NCI-H1436 treated with DMSO at 0.1 percent for 48 hours (cell line): ENCODE data around the gene BICC1.

Experiments used
- DNase-seq: peaks from one replicate; lab custom pipeline; 2025; lab: John Stamatoyannopoulos, UW

Gene BICC1

DNA sequence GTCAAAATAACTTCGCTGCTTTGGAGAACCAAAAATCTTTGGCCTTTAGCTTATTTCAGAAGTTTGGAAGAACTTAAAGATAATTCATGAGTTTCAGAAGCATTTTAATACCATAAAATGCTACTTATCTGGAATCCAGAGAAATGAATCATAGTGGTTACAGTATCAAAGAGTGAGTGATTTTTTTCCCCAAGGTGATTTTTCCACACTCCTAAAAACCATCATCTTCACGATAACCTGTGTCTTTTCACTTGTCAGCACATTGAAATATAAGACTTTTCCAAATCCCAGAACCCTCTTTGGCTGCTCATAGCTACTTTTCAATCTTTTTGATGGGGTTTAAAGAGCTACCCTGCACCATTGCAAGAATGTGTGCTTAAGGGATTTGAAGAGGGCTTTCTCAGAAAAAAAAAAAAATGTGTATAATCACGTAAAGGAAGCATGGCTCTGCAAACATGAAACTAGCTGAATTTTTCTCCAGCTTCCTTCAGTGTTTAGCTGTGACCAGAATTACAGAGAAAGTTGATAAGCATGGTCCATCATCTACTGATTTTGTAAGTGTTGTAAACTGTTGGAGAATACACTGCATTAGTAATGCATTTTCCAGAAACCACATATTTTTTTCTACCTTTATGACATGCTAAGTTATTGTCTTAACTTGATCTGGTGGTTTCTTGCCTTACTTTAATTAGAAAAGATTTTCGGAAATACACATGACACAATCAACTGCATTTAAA lies 134.9 kb downstream of the BICC1 start:
- DNase-seq: no peak

DNA sequence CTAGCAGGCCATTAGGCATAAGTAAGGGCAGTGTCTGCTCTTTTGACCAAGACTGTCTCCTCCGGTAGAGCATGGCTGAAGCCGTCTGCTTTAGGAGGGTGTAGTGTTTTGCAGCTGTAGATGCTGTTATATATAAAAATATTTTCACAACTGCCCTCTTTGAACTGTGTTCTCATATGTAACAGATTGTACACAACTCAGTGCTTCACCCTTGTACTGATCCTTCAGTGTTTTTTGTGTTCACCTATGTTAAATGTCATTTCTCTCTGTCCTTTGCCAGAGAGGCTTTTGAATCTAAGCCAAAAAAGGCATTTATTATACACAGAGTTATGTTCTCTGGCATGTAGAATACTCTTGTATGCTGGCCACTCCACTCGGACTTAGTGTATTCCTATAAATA lies 135.5 kb downstream of the BICC1 start:
- DNase-seq: no peak

DNA sequence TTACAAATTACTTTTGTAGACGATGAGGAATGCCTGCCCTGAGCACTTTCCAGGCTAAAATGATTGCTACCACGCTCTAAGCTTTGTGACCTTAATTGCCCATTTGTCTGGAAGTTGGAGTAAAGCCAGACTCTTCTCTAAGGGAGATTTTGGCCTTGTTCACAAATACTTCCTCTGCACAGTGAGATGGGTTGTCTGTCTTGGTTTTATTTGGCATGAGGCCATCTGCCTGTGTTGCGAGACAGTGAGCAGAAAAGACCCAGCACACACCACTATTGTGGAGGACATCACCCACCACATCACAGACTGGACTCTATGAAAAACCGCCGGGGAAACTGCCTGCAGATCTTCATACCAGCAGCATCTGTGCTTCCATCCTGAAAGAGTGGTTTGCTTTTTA lies 138.4 kb downstream of the BICC1 start:
- DNase-seq: no peak

DNA sequence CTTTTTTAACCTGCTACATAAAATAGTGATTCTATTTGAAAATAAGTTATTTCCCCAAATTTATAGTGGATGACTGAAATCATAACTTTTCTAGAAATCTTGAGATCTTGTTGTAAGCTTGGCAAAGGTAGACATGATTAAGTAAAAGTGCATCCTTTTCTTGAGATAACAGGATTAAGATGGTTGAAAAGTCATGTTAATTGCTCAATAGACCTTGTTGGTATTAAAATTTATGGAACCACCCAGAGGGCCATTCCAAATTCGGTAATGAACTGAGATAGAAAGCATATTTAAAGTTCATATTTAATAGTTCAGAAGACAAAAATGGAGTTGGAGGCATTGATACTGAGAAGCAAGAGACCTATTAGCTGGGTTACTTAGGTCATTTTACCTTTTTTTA lies 139.1 kb downstream of the BICC1 start:
- DNase-seq: no peak

DNA sequence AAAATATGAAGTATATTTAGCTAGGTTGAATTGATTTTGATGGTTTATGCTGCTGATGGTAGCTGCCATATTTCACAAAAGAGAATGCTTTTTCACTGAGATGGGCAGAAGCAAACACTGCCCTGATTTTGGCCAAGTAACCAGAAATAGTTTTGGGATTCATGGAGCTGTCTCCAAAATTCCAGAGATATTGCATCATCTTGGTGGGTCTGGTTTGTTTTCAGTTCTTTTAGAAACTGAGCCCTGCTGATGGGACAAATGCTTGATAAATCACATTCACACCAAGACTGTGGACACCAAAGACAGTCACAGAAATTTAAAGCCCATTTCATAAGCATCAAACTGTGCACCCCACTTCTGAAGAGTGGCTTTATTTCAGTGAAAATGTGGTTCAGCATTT lies 140.5 kb downstream of the BICC1 start:
- DNase-seq: no peak

DNA sequence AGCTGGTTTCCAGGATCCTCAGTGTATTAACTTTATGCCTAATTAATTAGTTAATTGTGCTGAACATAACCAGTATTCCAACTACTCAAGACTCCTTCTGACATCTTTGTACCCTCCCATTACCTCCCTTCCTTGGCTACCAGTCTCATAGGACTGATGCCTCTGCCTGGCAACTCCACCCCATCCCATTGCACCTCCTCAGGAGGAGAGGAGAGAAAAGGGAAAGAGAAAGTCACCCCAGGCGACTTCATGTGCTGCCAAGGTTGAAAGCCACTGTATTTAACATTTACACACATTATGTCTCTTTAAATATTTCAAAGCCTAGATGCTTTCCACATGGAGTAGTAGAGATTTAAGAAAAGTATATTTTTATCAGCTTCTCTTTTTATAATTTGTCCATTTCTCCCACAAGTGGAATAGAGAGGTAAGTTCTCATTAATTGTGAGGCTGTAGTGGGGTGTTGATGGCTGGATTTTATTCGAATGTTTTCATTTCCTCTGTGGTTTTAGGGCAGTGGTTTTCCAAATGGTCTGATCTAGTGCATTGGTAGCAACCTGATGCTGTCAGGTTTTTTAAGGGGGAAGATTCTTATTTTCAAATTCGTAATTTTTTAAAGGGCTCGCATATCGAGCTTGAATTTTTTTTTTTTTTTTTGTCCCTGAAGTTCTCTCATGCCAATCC lies 148.0 kb downstream of the BICC1 start:
- DNase-seq: no peak

DNA sequence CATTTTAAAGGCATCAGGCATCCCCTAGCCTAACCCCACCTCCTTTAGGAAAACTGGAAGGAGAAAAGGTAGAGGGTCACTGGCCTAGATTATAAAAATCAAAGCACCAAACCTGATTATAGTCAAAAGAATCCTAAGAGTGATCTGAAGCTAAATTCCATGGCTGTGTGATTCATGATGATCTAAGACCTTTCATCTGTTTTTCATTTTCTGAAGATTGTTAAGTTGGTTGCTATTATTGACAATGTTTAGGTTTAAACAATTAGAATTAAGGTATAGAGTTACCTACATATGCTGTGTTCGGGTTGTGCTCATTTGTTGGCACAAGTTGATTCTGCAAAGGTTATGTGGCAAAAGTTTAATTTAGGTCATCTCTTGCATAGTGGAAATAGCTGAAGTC lies 148.7 kb downstream of the BICC1 start:
- no peak for DNase-seq

DNA sequence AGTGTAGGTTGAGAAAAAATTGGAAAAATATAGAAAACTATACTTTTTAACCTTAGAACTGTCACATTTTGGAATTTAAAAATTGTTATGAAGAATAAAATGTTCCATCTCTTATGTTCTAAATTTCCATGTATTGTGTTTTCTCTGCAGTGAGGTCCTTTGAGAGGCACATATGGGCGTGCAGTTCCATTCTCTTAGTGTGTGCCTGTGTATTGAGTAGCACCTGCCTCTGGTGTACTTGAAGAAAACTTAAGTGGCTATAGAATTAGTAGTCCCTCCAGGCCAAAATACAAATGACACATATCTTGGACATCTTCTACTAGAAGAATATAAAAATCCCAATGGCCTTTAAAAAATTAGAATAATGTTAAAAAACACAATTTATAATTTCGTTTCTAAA lies 149.2 kb downstream of the BICC1 start:
- DNase-seq: no peak

DNA sequence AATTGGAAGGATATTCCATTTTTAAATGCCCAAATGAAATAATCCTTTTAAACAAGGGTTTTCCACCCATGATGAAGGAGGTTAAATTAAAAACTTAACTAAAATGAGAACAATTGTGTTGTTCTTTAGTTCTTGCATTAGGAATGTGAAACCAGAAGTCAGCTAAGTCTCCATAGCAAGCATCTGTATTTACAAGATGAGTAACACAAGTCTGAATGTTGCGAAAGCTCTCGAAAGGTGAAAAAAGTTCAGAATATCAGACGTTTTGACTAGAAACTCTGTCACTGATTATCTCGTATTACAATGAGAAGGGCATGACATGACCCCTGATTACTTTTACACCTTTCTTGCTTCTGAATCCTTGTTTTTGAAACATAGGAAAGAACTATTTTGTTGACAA lies 149.6 kb downstream of the BICC1 start:
- DNase-seq: no peak

DNA sequence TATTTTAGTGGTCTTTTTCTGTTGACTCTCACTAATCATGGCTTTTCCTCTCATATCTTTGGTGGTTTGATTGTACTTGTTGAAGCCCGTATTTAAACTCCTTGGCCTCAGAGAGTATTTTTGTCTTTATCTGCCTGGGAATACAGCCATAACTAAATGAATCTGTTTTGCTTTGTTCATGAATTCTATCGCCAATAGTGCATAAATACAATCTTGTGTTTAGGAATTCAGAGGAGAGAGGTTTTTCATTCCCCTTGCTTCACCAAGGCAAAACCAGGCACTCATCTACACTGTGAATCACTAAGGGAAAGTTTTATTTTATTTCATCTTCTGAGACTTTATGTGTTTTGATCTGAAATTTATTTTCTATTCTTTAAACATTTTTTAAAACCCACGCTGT lies 152.7 kb downstream of the BICC1 start:
- no peak for DNase-seq

DNA sequence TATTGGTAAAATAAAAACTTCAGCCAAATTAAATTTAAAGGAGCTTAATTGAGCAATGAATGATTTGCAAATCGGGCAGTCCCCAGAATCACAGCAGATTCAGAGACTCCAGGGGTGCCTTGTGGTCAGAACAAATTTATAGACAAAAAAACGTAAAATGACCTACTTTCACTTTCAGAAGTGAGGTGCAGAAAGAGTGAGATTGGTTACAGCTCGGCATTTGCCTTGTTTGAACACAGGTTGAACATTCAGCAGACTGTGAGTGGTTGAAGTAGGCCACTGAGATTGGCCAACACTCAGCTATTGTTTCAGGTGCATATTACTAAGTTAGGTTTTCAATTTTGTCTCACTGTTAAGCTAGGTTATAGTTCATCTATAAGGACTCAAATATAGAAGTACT lies 153.4 kb downstream of the BICC1 start:
- DNase-seq: no peak

DNA sequence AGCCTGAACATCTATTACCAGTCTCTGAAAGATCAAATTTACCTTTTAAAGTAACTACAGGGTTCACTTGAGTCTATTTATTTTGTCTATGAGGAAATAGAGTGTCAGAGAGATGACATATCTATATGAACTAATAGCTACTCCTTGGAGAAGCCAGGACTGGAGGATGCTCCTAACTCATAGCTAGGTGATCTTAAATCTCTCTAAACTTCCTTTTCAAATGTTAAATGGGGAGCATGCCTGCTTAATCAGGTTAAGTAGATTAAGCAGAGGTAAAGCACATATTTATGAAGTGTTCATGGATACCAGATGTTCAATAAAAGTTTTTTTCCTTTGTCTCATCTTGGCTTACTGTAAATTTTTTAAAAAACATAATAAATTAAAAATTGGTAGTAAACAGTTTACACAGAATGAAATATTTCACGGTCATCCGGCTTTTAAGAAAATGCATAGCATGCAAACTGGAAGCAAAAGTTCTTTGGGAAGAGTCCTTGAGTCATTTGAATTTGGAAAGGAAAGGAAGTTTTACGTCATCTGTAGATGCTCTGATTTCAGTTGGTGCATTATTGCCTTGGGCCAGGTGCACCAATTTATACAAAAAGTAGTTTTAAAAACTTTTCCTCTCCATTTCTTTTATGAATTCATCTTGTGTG lies 155.1 kb downstream of the BICC1 start:
- no peak for DNase-seq

DNA sequence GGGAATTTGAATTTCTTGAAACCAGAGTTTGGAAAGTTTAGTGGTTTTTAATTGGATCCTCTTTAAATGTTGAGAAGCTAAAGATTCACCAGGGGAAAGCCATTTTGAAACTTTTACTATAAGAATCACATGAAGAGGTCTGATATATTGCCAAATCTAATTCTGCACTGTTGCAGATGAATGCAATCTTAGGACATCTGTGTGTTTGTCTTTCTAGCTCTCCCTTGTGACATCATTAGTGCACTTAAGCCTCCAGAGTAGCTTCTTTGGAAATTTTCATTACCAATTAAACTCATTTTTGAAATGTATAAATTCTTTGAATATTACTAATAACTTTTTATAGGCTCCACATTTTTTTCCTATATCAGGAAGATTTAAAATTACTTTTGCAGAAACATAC lies 160.2 kb downstream of the BICC1 start:
- DNase-seq: no peak

DNA sequence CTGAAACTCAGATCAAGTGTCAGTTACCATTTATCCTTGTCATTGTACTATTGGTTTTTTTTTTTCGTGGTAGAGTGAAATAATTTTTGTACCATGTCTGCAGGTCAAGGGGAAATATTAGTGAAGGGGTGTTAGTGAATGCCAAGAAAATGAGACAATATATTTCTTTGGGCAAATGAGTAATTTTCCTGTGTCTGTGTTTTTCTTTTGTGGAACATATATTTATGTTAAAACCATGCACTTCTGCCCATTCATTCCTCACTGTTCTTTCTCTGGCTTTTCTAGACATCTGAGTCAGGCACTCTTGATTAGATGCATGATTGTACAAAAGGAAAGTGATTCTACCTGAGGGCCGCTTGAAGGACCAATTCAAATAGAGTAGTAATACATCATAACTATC lies 161.6 kb downstream of the BICC1 start:
- no peak for DNase-seq

DNA sequence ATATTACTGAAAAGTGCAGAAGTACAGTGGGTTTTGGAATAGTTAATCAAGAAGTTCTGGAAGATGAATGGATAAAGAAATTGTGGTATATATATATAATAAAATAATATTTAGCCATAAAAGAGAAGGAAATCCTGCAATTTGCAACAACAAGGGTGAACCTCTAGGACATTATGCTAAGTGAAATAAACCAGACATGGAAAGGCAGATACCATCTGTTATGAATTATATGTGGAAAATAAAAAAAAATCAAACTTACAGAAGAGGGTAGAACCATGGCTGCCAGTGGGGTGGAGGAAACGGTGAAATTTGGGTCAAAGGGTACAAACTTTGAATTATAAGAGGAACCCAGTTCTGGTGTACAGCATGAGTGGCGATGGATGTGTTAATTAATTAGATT lies 162.6 kb downstream of the BICC1 start:
- no peak for DNase-seq

DNA sequence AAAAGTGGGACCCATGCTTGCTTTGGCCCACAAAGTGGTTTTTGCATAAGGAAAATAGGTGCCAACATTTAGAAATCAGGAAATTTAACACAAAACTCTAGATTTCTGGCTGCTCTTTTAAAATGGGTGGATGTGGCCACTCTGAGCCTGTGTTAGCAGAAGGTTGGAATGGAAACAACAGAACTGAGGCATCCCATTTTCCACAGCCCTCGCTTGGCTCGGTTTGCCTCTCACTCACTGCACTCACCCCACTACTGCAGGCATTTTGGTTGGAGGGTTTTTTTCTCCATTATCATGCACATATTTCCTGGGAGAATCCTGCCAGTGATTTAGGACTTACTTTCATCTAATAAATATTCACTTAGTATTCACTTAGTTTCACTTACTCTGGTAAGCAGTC lies 178.9 kb downstream of the BICC1 start:
- no peak for DNase-seq

DNA sequence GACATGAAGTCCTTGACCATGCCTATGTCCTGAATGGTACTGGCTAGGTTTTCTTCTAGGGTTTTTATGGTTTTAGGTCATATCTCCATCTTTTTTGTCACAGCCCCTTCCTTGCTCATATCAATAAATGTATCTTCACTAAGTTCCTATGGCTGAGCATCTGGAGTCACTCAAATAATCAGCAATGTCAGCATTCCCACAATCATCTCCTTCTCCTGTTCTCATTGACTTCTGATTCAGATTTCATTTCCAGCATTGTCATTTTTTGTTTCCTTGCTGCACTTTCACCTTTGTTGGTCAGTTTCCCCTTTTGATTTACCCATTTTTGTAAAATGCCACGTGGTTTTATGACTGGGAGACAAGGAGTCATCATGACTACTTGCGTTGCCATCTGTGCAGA lies 181.2 kb downstream of the BICC1 start:
- no peak for DNase-seq

DNA sequence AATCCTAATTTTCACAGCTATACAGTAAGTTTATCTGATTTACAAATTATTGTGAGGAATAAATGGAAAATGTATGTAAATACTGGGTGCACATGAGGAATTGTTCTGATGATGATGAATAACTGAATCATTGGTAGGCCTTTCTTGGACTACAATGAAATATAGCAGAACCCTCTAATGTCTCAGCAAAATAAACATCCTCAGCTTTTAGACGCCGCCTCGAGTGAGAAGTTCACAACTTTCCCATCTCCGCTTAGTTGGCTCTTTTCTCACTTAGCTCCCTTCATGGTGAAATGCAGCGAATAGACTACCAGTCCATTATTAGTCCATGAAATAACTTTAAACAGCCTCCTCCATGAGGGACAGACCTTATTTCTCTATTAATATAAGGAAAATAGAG lies 182.3 kb downstream of the BICC1 start:
- DNase-seq: no peak

DNA sequence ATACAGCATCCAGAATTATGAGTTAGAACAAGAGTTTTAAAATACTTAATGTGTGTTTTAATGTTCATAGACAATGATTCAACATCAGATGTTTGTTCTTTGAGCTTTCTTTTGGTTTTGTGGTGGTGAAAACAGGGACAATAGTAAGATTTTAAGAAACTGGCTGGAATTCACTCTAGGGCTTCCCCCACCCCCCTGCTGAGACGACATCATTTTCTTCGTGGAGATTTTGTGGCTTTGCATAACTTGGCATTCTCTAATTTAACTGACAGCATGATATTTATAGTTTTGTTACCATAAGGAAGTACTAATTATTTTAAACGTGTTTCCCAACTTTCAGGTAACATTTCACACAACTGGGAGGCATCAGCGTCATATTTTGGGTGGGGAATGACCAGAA lies 184.1 kb downstream of the BICC1 start:
- no peak for DNase-seq

DNA sequence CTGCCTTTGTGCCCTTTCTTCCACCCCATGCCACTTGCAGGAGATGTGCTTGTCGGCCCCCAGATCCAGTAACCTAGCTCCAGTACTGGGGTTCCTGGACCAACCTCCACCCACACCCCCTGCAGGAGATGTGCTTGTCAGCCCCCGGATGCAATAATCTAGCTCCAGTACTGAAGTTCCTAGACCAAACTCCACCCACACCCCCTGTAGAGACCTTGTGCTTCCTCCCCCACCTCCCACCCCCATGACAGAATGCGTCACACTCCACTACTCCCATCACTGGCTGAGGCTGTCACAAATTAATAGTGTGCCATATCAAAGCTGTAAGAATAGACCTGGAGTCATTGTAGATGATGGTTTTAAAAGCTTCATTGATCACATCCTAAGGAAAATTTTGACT lies 185.0 kb downstream of the BICC1 start:
- no peak for DNase-seq

DNA sequence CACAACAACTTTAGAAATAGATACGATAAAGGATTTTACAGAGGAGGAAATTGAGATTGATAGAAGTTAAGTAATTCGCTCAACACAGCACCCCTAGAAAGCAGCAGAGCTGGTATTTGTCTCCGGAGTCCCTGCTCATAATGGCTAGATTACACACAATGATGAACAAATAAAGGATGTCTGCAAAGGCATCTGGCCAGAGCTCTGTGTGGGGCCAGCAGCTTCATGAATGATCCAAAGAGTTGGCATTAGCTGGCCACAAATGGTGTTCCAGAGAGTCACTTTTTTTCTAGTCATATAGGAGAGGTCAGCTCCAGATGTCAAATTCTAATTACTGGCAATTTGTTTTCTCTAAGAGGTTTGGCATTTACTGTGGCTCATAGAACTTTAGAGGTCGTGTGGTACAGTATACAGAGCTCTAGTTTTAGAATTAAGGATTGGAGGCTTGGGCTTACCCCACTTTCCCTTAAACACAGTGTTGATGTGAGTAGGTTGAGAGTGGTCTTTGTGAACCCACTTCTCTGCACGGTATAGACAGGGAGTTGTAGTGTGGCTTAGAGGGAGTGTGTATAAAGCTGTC lies 186.2 kb downstream of the BICC1 start:
- DNase-seq: no peak

DNA sequence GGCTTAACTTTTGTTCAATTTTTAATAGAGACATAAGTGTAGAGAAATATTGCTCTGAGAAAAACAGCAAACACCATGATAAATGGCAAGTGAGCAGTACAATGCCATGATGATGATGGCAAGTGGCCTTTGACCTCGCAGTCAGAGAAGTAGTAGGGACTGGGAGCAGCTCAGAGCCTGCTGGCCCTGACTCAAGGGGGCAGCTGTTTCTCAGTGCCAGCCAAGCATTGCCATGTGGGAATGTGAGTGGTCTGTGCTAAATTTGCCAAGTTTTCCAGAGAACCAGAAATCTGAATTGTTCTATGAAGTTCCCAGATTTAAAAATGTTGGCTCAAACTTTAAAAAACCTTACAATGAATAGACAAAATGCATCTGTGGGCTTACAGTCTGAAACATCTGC lies 187.9 kb downstream of the BICC1 start:
- no peak for DNase-seq
